Endodermal cell (in vitro differentiated cells): ENCODE data around the gene SORCS1. TPM values are rescaled to one million over a fixed set of nuclear protein-coding genes. Genes with fewer than 3 reads are reported as not detected.

Experiments
- DNase-seq: peaks from one replicate; pipeline ENCODE4 v3.0.0-alpha.2; 2017
- H3K27ac ChIP-seq: 2 replicates; pipeline ENCODE4 v1.5.1; 2013; ENCODE audit warnings: mild to moderate bottlenecking, low read depth, low read length, moderate library complexity
- H3K27me3 ChIP-seq: 2 replicates; pipeline ENCODE4 v1.6.1; 2013; ENCODE audit warnings: mild to moderate bottlenecking, low read length, moderate library complexity; ENCODE audit not compliant: insufficient read depth, control insufficient read depth, poor library complexity, severe bottlenecking
- H3K36me3 ChIP-seq: 2 replicates; pipeline ENCODE4 v1.7.0; 2013; ENCODE audit warnings: mild to moderate bottlenecking, low read length, moderate library complexity; ENCODE audit not compliant: control insufficient read depth, insufficient read depth
- H3K4me1 ChIP-seq: one replicate; pipeline ENCODE4 v1.7.0; 2013; ENCODE audit warnings: low read length; ENCODE audit not compliant: control insufficient read depth, insufficient read depth
- H3K4me3 ChIP-seq: 2 replicates; pipeline ENCODE4 v1.5.1; 2013; ENCODE audit warnings: mild to moderate bottlenecking, low read length, moderate library complexity
- H3K9ac ChIP-seq: 2 replicates; pipeline ENCODE4 v1.6.1; 2013; ENCODE audit warnings: mild to moderate bottlenecking, low read length, moderate library complexity; ENCODE audit not compliant: poor library complexity, severe bottlenecking; ENCODE audit errors: extremely low read depth
- H3K9me3 ChIP-seq: 2 replicates; pipeline ENCODE4 v1.6.1; 2013; ENCODE audit warnings: mild to moderate bottlenecking, low read length, moderate library complexity; ENCODE audit not compliant: control insufficient read depth
- H3K27ac Mint-ChIP-seq: 2 replicates; pipeline ENCODE4 v1.8.0; 2020; ENCODE audit warnings: mixed read lengths
- H3K27me3 Mint-ChIP-seq: 2 replicates; pipeline ENCODE4 v1.8.0; 2021; ENCODE audit warnings: mild to moderate bottlenecking, mixed read lengths; ENCODE audit not compliant: insufficient read depth
- H3K36me3 Mint-ChIP-seq: 2 replicates; pipeline ENCODE4 v1.8.0; 2020; ENCODE audit warnings: low read depth, mixed read lengths
- H3K4me1 Mint-ChIP-seq: 2 replicates; pipeline ENCODE4 v1.8.0; 2020; ENCODE audit warnings: mixed read lengths
- H3K4me3 Mint-ChIP-seq: 2 replicates; pipeline ENCODE4 v1.8.0; 2020; ENCODE audit warnings: mild to moderate bottlenecking, moderate library complexity, mixed read lengths
- H3K9me3 Mint-ChIP-seq: 2 replicates; pipeline ENCODE4 v1.8.0; 2020; ENCODE audit warnings: mild to moderate bottlenecking, mixed read lengths
- WGBS, 2 experiments: methylation state at CpG; one replicate each; pipeline versions ENCODE4 v1.1.5 to v1.1.7; 2013; ENCODE audit warnings: missing lambda C conversion rate in 2 of 2, mixed read lengths in 1 of 2; ENCODE audit not compliant: insufficient coverage in 1 of 2, insufficient read length in 1 of 2; 5-methylcytosine and 5-hydroxymethylcytosine counted together
- total RNA-seq, 2 donors: library from RNA; stranded (reverse); fragmentation: NEBNext Ultra II Directional in 1 of 2; extraction: Animal tissue kit (Norgen Biotek cat#: 25700) in 1 of 2; gene quantifications; 2 replicates in 1 of 2; 3 replicates in 1 of 2; pipeline ENCODE4 v1.2.1, GENCODE V29; 2021
- TF ChIP-seq, protein P1 (sequence below): fragments of 200-600 bp; sonication (generic); conservative IDR thresholded peaks from 2 replicates; pipeline ENCODE4 v1.5.0; 2021; ENCODE audit warnings: antibody characterized with exemption, mild to moderate bottlenecking

Gene SORCS1
- total RNA-seq, 2 donors from 2014 or later, result 57.4 to 79.6 TPM

DNA sequence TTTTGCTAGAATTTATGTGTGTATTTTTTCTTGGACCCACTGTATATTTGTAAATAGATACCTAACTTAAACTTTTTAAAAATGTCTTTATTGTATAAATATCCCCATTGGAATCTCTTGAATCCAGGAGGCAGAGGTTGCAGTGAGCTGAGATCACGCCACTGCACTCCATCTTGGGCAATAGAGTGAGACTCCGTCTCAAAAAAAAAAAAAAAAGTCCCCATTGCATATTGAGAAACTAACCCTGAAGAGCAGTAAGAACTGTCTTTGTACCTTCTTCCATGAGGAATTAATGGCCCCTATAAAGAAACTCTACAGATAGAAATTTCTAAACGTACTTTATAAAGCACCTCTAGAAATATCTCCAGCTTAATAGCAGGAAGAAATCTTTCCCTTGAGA lies 504.0 kb downstream of the SORCS1 start:
- DNase-seq, result no peak
- H3K36me3 ChIP-seq, result peaks cover 45% of the 10 kb centered on the region
- H3K9me3 ChIP-seq, result no peaks in the 10 kb centered on the region
- Mint-ChIP-seq H3K4me3 (no peak overlapping the region), H3K4me1 (no peaks in the 10 kb centered on the region), H3K36me3 (peaks cover 10% of the 10 kb centered on the region), H3K27ac (no peak overlapping the region), H3K9me3 (peaks cover 5% of the 10 kb centered on the region), H3K27me3 (no peaks in the 10 kb centered on the region)
- H3K4me1 ChIP-seq, result no peaks in the 10 kb centered on the region
- no peaks in the 10 kb centered on the region for H3K27me3 ChIP-seq
- H3K9ac ChIP-seq, result no peak overlapping the region
- H3K27ac ChIP-seq, result no peak overlapping the region
- TF ChIP-seq, protein P1, sequence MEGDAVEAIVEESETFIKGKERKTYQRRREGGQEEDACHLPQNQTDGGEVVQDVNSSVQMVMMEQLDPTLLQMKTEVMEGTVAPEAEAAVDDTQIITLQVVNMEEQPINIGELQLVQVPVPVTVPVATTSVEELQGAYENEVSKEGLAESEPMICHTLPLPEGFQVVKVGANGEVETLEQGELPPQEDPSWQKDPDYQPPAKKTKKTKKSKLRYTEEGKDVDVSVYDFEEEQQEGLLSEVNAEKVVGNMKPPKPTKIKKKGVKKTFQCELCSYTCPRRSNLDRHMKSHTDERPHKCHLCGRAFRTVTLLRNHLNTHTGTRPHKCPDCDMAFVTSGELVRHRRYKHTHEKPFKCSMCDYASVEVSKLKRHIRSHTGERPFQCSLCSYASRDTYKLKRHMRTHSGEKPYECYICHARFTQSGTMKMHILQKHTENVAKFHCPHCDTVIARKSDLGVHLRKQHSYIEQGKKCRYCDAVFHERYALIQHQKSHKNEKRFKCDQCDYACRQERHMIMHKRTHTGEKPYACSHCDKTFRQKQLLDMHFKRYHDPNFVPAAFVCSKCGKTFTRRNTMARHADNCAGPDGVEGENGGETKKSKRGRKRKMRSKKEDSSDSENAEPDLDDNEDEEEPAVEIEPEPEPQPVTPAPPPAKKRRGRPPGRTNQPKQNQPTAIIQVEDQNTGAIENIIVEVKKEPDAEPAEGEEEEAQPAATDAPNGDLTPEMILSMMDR, result no peak
- WGBS, 2 experiments, result 100% methylated on average over 2 to 3 of the region's 3 CpGs
- H3K4me3 ChIP-seq, result no peak overlapping the region

- 86 to 98% methylated on average over 3 of the region's 3 CpGs for WGBS, 2 experiments
- peaks cover 28% of the 10 kb centered on the region for H3K36me3 ChIP-seq
- no peaks in the 10 kb centered on the region for H3K4me1 Mint-ChIP-seq
These were observed 508.9 kb downstream of the SORCS1 start for GRCh38 chr10:106655636-106656035.

GRCh38 chr10:106655165-106655564 lies 509.3 kb downstream of the SORCS1 start:
- H3K4me1 ChIP-seq, result no peaks in the 10 kb centered on the region
- Mint-ChIP-seq H3K36me3 (peaks cover 2% of the 10 kb centered on the region), H3K27me3 (no peaks in the 10 kb centered on the region), H3K4me1 (no peaks in the 10 kb centered on the region), H3K9me3 (no peaks in the 10 kb centered on the region), H3K4me3 (no peak overlapping the region), H3K27ac (no peak overlapping the region)
- H3K4me3 ChIP-seq, result no peak overlapping the region
- TF ChIP-seq, protein P1, result no peak
- H3K27me3 ChIP-seq, result no peaks in the 10 kb centered on the region
- H3K9me3 ChIP-seq, result no peaks in the 10 kb centered on the region
- no peak overlapping the region for H3K9ac ChIP-seq
- H3K36me3 ChIP-seq, result peaks cover 27% of the 10 kb centered on the region
- H3K27ac ChIP-seq, result no peak overlapping the region
- no peak for DNase-seq

More at GRCh38 chr10:106655636-106656035, 508.9 kb downstream of the SORCS1 start:
- no peaks in the 10 kb centered on the region for H3K27me3 ChIP-seq
- no peak overlapping the region for H3K27ac ChIP-seq
- Mint-ChIP-seq H3K27me3 (no peaks in the 10 kb centered on the region), H3K4me3 (no peak overlapping the region), H3K36me3 (peaks cover 2% of the 10 kb centered on the region), H3K27ac (no peak overlapping the region), H3K9me3 (no peaks in the 10 kb centered on the region)
- TF ChIP-seq, protein P1, result no peak
- no peak for DNase-seq
- H3K4me3 ChIP-seq, result no peak overlapping the region
- no peaks in the 10 kb centered on the region for H3K4me1 ChIP-seq
- H3K9me3 ChIP-seq, result no peaks in the 10 kb centered on the region
- H3K9ac ChIP-seq, result no peak overlapping the region
